HG02840 (cell line): ENCODE measurements around the gene MACROD1.

Experiments used
- ATAC-seq: cut with Tn5 transposase; IDR thresholded peaks from one replicate; pipeline ENCODE4 v1.9.1; 2021; ENCODE audit warnings: mild to moderate bottlenecking, moderate library complexity, moderate number of reproducible peaks; ENCODE audit not compliant: unreplicated experiment, low FRiP score

MACROD1 gene, protein sequence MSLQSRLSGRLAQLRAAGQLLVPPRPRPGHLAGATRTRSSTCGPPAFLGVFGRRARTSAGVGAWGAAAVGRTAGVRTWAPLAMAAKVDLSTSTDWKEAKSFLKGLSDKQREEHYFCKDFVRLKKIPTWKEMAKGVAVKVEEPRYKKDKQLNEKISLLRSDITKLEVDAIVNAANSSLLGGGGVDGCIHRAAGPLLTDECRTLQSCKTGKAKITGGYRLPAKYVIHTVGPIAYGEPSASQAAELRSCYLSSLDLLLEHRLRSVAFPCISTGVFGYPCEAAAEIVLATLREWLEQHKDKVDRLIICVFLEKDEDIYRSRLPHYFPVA

GRCh38 chr11:64165842-64166635, at the start of gene MACROD1:
Gene MACROD1 (minus strand): TSS chr11:64166113. CDS start chr11:64165994, 119 bp downstream.
- ATAC-seq, result peak; percentile 69

GRCh38 chr11:64211181-64211872, 45.4 kb upstream of the MACROD1 start:
- ATAC-seq, result no peak

GRCh38 chr11:64210301-64211020, 44.5 kb upstream of the MACROD1 start:
- ATAC-seq, result no peak

GRCh38 chr11:64209563-64209843, 43.6 kb upstream of the MACROD1 start:
- no peak for ATAC-seq

GRCh38 chr11:64208796-64209562, 43.1 kb upstream of the MACROD1 start:
- no peak for ATAC-seq

GRCh38 chr11:64208086-64208795, 42.3 kb upstream of the MACROD1 start:
- ATAC-seq, result no peak

DNA sequence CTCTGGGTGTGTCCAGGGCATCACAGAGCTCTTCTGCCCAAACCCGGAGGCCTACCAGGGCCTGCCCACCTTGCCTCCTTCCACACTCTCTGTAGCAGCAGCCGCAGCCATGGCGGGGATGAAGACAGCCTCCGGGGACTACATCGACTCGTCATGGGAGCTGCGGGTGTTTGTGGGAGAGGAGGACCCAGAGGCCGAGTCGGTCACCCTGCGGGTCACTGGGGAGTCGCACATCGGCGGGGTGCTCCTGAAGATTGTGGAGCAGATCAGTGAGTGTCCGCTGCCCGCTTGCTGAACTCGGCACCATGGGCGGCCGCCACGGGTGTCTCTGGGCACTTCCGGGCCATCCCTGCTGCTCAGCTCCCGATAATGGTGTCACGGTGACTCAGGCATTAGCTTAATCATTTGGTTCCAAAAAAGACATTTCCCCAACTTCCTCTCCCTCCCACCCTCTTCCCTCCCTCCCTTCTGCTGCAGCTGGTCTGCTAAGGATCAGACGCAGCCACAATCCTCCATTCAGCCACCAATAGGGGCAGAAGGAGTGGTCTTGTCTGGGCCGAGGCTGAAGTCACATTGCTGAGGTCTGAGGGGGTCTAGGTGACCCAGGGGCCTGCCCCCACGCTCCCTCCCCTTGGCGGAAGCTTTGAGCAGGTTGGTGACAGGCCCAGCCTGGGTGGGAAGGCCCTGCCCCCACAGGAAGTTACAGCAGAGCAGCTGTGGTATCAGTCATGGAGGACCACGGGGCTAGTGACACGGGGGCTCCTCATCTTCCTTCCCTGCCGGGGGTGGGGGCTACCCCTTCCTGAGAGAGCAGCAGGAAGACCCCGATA, 41.6 kb upstream of the MACROD1 start:
- peak; percentile 49 for ATAC-seq

DNA sequence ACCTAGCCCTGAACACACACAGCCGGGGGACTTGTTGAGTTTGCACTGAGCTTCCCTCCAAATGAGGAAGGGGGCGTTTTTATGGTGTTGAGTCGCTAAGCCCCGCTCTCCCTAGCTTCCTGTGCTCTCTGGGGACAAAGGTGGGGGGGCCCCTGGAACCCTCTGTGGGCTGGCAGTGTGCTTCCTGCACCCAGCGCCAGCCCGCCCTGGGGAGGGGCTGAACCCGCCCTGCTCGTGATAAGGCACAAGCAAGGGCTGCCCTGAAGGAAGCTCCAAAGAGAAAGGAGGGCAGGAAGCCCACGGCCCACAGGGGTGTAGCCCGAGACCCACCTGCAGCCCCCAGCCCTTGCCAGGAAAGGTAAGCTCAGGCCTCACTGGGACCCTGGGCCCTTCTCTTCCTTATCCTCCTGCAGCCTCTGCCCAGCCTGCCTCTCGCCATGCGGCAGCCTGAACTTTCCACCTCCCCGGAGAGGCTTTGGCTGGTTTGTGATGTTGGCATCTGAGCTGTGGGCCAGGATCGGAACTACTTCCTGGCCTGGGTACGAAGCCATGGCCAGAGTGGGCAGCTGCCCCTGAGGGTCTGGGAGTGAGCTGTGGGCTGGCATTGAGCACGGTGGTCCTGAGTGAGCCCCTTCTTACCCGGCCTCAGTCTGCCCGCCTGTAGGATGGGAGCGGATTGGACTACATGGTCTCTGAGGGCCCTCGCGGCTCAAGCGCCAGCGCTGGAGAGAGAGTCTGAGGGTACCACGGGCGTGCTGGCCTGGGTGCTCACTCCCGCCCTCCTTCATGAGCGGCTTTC, 40.7 kb upstream of the MACROD1 start, which contains the start of gene FERMT3:
Gene FERMT3 (plus strand): TSS at position 265 of the 799 bp plus-strand sequence. CDS start 644 bp downstream, outside the sequence.
- no peak for ATAC-seq

DNA sequence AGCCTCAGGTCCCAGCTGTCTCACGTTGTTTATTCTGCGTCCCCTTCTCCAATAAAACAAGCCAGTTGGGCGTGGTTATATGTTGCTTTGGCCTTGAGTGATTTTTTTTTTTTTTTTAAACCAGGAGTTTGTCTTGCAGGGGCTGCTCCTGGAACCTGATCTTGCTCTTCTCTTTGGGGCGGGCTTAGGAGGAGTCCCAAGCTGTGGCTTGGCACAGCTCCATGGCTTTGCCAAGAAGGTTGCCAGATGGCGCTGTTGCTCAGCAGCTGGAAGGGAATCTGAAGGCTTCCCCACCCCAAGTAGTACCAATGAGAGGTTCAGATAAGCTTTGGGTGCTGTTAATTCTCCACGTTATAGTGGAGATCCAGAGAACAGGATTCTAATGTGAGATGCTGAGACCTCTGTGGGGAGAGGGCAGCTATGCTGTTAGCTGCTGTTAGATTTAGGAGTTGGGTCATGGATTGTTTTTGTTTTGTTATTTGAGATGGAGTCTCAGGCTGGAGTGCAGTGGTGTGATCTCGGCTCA, 38.6 kb upstream of the MACROD1 start:
- ATAC-seq, result no peak

- ATAC-seq, result no peak
Measured at GRCh38 chr11:64204080-64204440, 38.1 kb upstream of the MACROD1 start.

- no peak for ATAC-seq
Measured at GRCh38 chr11:64203421-64204079, 37.6 kb upstream of the MACROD1 start.

DNA sequence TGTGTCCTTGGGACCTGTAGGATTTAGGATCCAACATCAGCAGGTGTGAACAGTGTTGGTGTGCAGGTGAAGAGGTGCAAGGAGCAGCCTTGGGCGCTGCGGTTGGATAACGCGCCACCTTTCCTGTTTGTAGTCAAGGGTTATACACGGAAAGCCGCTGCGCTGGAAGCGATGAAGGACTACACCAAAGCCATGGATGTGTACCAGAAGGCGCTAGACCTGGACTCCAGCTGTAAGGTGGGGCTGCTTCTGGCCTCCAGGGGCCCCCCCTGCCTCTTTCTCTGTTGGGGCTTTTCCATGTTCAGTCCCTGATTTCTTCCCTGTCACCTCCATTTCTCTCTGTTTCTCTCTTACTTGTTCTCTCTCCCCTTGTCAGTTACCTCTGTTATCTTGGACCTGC, 37.1 kb upstream of the MACROD1 start:
- ATAC-seq, result no peak

DNA sequence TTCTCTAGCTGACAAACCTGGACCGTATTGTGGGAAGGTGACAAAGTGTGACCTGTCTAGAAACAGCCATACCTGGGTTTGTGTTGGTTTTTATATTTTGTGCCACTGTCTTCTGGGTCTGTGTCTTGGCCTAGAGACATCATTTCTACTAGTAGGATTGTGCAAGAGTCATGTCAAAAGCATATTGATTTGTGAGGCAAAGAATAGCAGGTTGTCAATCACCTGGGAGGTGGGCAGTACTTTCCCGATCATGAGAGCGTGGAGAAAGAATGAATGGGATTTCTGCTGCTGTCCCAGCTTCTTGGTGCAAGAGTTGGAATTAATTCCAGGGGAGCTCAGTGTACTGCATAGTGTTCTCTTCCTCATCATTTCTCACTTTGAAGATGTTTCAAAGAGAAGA, 35.6 kb upstream of the MACROD1 start:
- no peak for ATAC-seq

DNA sequence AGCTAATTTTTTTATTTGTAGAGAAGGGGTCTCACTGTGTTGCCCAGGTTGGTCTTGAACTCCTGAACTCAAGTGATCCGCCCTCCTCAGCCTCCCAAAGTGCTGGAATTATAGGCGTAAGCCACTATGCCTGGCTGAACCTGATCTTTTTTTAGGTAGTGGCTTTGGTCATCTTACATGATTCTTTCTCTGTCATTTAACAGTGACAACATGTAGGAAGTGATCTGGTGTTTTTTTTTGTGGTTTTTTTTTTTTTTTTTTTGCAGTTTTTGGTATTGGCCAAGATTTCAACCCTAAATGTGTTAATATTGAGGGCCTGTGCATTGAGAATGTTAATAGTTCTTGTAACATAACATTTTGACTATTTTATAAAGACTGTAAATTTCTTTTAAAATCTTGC, 32.6 kb upstream of the MACROD1 start:
- ATAC-seq, result no peak

- ATAC-seq, result no peak
Measured at GRCh38 chr11:64196626-64197025, 30.7 kb upstream of the MACROD1 start.

- ATAC-seq, result no peak
Measured at GRCh38 chr11:64192434-64192833, 26.5 kb upstream of the MACROD1 start.
